Activated B cell treated with CpG ODN at 0.5 μM for 24 hours (primary cell): Measurements from ENCODE around the gene METAP1. TPM values are rescaled to one million over a fixed set of nuclear protein-coding genes. Genes with fewer than 3 reads are reported as not detected.
"Not testable (repeated sequence)": the region's sequence is repeated elsewhere in the genome, so short reads cannot be mapped to it uniquely, and the experiment has no call there.

Experiments used
- ATAC-seq: fragments of 200-7000 bp; cut with Tn5 transposase; one replicate; pipeline ENCODE4 v1.10.0; 2021; ENCODE audit warnings: low read depth, mild to moderate bottlenecking, moderate library complexity
- CTCF ChIA-PET: fragments of 350-600 bp; sonication (Branson Sonifier 250); formaldehyde crosslinking; loops from one replicate; lab custom pipeline; 2021; ENCODE audit warnings: antibody characterized with exemption; lab: Charles Lee
- POLR2A ChIA-PET: fragments of 350-600 bp; sonication (Branson Sonifier 250); formaldehyde crosslinking; loops from one replicate; lab custom pipeline; 2021; ENCODE audit warnings: antibody characterized with exemption; lab: Charles Lee
- DNase-seq: peaks from one replicate; pipeline ENCODE4 v3.0.0; 2022
- H3K27ac Mint-ChIP-seq: one replicate; pipeline ENCODE4 v1.8.0; 2020; ENCODE audit warnings: mixed read lengths
- H3K27me3 Mint-ChIP-seq: one replicate; pipeline ENCODE4 v1.8.0; 2021; ENCODE audit warnings: mixed read lengths
- H3K36me3 Mint-ChIP-seq: one replicate; pipeline ENCODE4 v1.8.0; 2021; ENCODE audit warnings: low read depth, mixed read lengths
- H3K4me1 Mint-ChIP-seq: one replicate; pipeline ENCODE4 v1.8.0; 2021; ENCODE audit warnings: mixed read lengths
- H3K4me3 Mint-ChIP-seq: one replicate; pipeline ENCODE4 v1.8.0; 2020; ENCODE audit warnings: mild to moderate bottlenecking, mixed read lengths
- H3K9me3 Mint-ChIP-seq: one replicate; pipeline ENCODE4 v1.8.0; 2020; ENCODE audit warnings: mixed read lengths
- intact Hi-C: fragments of 100-400 bp; cut with micrococcal nuclease; formaldehyde crosslinking; loops from one replicate; pipeline ENCODE4 v1.15.1; 2024
- total RNA-seq: library from RNA; stranded (reverse); gene quantifications from 2 replicates; pipeline ENCODE4 v1.2.3, GENCODE V29; 2022
- TF ChIP-seq, protein P1 (sequence below): fragments of 200-600 bp; IDR thresholded peaks from one replicate; pipeline ENCODE4 v1.8.0; 2022; ENCODE audit warnings: antibody characterized with exemption, mild to moderate bottlenecking

METAP1 gene
- total RNA-seq, 1 donor from 2014 or later: 38.6 TPM

DNA sequence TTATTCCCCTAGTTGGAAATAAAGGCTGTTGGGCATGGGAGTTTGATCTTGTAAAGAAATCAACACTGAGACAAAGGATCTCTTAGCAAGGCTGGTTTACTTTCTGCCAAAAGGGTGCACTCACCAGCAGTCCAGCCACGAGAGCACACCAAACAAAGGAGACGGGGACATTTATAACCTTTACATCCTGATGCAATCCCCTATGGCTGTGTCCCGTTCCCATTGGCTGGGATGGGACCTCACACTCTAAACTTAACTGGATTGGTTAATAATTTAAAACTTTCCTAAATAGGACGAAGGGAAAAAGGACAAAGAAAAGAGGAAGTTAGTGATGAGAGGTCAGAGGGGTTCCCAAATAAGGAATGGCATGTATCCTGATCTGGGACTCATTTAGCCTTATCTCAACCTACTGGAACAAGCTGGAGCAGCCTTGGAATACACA lies 17.9 kb downstream of the METAP1 start:
- DNase-seq: no peak
- TF ChIP-seq, protein P1, sequence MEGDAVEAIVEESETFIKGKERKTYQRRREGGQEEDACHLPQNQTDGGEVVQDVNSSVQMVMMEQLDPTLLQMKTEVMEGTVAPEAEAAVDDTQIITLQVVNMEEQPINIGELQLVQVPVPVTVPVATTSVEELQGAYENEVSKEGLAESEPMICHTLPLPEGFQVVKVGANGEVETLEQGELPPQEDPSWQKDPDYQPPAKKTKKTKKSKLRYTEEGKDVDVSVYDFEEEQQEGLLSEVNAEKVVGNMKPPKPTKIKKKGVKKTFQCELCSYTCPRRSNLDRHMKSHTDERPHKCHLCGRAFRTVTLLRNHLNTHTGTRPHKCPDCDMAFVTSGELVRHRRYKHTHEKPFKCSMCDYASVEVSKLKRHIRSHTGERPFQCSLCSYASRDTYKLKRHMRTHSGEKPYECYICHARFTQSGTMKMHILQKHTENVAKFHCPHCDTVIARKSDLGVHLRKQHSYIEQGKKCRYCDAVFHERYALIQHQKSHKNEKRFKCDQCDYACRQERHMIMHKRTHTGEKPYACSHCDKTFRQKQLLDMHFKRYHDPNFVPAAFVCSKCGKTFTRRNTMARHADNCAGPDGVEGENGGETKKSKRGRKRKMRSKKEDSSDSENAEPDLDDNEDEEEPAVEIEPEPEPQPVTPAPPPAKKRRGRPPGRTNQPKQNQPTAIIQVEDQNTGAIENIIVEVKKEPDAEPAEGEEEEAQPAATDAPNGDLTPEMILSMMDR: no peak
- CTCF ChIA-PET: interaction anchor here (1.8 kb wide), 1 partner anchor 42 kb away, joined by 7 read pairs; no protein-coding TSS in a partner anchor
- H3K9me3 Mint-ChIP-seq: peaks cover 8% of the 10 kb centered on the region
- H3K27ac Mint-ChIP-seq: peak overlapping the region; percentile 41
- H3K27me3 Mint-ChIP-seq: no peaks in the 10 kb centered on the region
- POLR2A ChIA-PET: no interaction called here
- H3K4me1 Mint-ChIP-seq: peaks cover 20% of the 10 kb centered on the region
- no peak overlapping the region for H3K4me3 Mint-ChIP-seq
- no peak for ATAC-seq
- intact Hi-C loops: no loop called here
- H3K36me3 Mint-ChIP-seq: peaks cover 29% of the 10 kb centered on the region

DNA sequence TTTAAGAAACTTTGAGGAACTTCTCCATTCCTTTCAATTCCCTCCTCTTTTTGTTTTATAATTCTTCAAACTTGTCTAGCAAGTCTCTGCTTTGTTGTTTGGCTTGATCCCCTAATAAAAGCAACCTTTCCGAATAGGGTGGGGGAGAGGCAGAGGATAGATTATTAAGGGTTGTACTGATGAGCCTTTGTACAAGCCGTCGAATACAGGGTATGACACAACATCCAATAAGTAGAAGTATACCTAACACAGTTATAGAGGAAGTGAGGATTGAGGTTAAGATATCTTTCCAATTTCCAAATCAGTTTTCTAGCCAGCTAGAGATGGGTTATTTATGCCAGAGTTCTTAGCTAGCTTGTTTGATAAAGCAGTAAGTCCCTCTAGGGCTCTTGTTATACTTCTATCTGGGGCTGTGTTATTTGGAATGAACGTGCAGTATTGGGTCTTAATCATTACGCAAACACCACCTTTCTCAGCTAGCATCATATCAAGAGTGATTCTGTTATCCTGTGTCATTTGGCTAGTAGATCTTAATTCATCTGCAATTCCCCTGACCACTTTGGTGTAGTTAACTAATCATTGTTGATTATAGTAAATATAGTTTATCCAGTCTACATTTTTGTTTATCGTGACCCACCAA lies 18.5 kb downstream of the METAP1 start:
- CTCF ChIA-PET: interaction anchor here (1.8 kb wide), 1 partner anchor 42 kb away, joined by 7 read pairs; no protein-coding TSS in a partner anchor
- Mint-ChIP-seq H3K4me3 (no peak overlapping the region), H3K27me3 (no peaks in the 10 kb centered on the region), H3K4me1 (peaks cover 20% of the 10 kb centered on the region), H3K27ac (no peak overlapping the region), H3K36me3 (peaks cover 31% of the 10 kb centered on the region), H3K9me3 (peaks cover 8% of the 10 kb centered on the region)
- no peak for ATAC-seq
- TF ChIP-seq, protein P1: no peak
- DNase-seq: no peak
- intact Hi-C loops: no loop called here
- POLR2A ChIA-PET: interaction anchor here (1.0 kb wide), 1 partner anchor 19 kb away, joined by 3 read pairs; the partner anchor contains the start of gene METAP1

DNA sequence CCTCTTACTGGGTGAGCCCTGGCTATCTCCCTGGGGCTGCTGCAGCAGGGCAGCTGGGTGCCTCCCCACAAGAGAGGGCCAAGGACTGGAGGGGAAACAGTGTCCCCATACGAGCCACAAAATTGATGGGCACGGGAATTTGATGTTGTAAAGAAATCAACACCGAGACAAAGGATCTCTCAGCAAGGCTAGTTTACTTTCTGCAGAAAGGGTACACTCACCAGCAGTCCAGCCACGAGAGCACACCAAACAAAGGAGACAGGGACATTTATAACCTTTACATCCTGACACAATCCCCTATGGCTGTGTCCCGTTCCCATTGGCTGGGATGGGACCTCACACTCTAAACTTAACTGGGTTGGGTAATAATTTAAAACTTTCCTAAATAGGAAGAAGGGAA lies 25.9 kb downstream of the METAP1 start:
- H3K4me1 Mint-ChIP-seq: peaks cover 34% of the 10 kb centered on the region
- no peaks in the 10 kb centered on the region for H3K27me3 Mint-ChIP-seq
- H3K36me3 Mint-ChIP-seq: peaks cover 30% of the 10 kb centered on the region
- CTCF ChIA-PET: no interaction called here
- intact Hi-C loops: no loop called here
- H3K27ac Mint-ChIP-seq: no peak overlapping the region
- peaks cover 15% of the 10 kb centered on the region for H3K9me3 Mint-ChIP-seq
- no peak overlapping the region for H3K4me3 Mint-ChIP-seq
- DNase-seq (no peak), ATAC-seq (no peak)
- POLR2A ChIA-PET: no interaction called here
- TF ChIP-seq, protein P1: no peak

DNA sequence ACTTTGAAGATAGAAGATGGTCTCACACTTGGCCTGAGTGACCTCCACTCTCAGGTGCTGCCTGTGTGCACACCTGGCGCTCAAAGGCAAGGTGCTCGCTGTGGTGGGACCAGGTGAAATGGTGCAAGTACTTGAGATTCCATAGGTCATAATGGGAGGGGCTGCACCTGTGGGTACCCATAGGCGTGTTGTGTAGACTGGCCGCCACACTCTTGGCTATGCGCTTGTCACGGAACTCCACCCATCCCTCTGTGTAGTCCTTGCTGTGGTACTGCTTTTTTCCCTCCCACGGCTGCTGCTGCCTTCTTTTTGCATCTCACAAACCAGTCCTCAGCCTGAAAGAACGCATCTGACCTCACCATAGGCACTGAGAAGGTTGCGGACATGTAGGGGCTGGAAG lies 27.0 kb downstream of the METAP1 start:
- Mint-ChIP-seq H3K27me3 (no peaks in the 10 kb centered on the region), H3K4me3 (no peak overlapping the region), H3K4me1 (peaks cover 44% of the 10 kb centered on the region), H3K9me3 (peaks cover 15% of the 10 kb centered on the region), H3K36me3 (peaks cover 27% of the 10 kb centered on the region), H3K27ac (no peak overlapping the region)
- ATAC-seq (no peak), DNase-seq (no peak)
- ChIA-PET CTCF (no interaction called here), POLR2A (no interaction called here)
- TF ChIP-seq, protein P1: no peak
- intact Hi-C loops: no loop called here

DNA sequence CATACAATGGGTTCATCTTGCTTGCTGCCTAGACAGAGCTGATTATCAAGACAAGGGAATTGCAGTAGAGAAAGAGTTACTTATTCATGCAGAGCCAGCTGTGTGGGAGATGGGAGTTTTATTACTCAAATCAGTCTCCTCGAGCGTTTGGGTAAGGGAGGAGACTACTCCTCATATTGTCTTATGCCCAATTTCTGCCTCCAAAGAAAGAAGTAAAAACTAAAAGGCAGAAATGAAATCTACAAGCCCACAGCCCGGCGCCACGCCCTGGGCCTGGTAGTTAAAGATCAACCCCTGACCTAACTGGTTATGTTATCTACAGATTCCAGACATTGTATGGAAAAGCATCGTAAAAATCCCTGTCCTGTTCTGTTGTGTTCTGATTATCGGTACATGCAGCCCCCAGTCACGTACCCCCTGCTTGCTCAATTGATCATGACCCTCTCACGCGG lies 28.3 kb downstream of the METAP1 start:
- peaks cover 15% of the 10 kb centered on the region for H3K9me3 Mint-ChIP-seq
- intact Hi-C loops: loop anchor here (2.0 kb wide), 1 partner anchor 15 kb away; no protein-coding TSS in a partner anchor
- H3K4me3 Mint-ChIP-seq, DNase-seq, ATAC-seq, H3K27ac Mint-ChIP-seq, H3K27me3 Mint-ChIP-seq, POLR2A ChIA-PET: not testable (repeated sequence)
- H3K4me1 Mint-ChIP-seq: peaks cover 50% of the 10 kb centered on the region
- CTCF ChIA-PET: interaction anchor here (0.7 kb wide), 1 partner anchor 544 kb away, joined by 3 read pairs; no protein-coding TSS in a partner anchor
- H3K36me3 Mint-ChIP-seq: peaks cover 26% of the 10 kb centered on the region
